GM21381 (cell line): Measurements from ENCODE around the gene UACA.
"Not testable (repeated sequence)": the region's sequence is repeated elsewhere in the genome, so short reads cannot be mapped to it uniquely, and the experiment has no call there.

ENCODE experiments used
- ATAC-seq: cut with Tn5 transposase; IDR thresholded peaks from one replicate; pipeline ENCODE4 v1.9.1; 2021; ENCODE audit warnings: mild to moderate bottlenecking, moderate library complexity; ENCODE audit not compliant: unreplicated experiment

UACA gene

DNA sequence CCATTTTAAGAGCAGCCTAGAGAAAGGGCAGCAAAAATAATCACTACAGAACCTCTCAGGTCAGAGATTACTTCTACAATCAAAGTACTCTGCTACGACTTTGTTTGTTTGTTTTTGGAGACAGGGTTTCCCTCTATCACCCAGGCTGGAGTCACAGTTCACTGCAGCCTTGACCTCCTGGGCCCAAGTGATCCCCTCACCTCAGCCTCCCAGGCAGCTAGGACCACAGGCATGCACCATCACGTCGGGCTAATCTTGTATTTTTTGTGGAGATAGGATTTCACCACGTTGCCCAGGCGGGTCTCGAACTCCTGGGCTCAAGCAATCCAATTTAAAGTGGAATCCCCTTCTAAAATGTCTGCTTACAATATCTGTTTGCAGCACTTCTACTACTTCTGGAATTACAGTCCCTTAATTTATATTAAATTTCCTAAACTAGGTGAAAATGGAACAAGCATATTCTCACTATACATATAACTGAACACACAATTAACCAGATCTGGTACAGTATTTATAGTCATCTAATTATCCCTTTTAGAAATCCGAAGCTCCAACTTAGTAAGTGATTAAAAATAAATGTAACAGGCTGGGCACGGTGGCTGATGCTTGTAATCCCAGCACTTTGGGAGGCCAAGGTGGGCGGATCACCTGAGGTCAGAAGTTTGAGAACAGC, 4.4 kb downstream of the UACA start:
- no peak for ATAC-seq

DNA sequence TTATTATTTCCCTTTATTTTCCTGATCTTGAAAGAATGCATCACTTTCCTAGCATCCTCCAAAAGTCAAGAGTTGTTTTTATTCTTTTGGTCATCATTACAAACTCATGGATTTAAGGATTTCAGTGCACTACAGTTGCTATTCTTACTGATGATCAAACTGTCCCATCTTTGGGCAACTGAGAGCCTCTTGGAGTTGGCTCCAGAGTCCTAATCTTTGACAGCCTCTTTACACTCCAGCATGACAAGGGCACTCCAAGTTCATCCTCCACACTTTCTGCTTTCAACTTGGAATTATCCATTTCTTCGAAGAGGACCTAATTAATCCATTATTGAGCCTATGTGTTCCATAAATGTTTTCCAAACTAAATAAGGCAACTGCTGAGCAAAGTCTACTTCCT, 5.7 kb downstream of the UACA start:
- no peak for ATAC-seq

DNA sequence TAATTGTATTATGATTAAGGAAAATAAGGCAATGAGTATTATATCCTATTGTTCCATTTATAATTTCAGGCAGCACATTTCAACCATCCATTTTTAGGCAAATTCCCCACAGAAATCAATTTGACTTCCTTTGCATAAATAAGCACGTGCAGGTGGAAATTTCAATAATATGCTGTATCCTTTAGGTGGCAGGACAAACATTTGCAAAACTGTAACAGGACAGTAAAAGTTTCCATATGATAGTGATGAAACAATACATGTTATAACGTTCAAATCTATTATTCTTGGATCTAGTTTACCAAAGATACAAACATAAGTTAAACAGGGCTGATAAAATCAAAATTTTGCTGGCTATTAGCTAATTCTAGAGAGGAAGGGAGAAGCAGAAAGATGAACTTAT, 8.5 kb downstream of the UACA start:
- ATAC-seq, result no peak

DNA sequence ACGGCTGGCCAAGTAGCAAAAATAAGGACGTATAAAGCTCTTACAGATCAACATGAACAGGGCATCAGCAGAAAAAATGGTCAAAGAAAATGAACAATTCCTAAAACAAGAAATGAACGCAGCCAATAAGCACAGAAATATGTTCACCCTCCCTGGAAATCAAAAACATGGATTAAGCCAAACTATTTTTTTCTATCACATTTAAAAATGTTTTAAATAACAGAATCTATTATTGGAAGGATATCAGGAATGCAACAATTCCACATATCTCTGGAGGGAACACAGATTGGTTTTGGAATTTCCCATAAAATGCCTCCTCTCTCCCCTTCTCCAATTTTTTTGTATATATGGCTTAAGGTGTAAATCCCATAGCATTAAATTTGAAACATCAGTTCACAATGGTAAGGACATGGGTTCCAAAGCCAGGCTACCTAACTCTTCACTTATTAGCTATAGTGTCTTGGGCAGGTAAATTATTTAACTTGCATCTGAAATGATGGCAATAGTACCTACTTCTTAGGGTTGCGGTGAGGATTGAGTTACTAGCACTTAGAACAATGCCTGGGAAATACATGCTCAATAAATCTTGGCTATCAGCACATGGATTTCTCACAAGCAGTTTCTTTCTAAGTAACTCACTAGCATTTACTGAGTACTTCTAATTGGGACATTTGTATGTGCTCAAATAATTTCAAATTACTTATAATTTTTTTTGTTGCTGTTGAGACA, 10.1 kb downstream of the UACA start:
- no peak for ATAC-seq

DNA sequence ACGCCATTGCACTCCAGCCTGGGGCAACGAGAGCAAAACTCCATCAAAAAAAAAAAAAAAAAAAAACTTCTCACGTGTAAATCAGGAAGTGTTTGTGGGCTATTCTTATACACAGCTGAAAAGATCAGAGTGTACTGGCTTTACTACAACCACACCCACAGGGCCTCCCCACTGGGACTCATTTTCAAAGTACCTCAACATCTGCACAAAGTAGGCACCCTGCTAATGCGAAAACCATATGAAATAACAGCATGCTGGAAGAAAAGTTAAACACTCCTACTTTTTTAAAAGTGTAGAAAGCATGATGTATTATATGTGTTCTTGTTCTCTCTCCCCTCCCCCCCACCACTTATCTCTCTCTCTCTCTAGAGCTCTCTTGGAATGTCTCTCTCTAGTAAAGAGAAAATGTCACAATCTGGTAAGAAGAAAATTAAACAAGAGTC, 11.1 kb downstream of the UACA start:
- ATAC-seq, result no peak

DNA sequence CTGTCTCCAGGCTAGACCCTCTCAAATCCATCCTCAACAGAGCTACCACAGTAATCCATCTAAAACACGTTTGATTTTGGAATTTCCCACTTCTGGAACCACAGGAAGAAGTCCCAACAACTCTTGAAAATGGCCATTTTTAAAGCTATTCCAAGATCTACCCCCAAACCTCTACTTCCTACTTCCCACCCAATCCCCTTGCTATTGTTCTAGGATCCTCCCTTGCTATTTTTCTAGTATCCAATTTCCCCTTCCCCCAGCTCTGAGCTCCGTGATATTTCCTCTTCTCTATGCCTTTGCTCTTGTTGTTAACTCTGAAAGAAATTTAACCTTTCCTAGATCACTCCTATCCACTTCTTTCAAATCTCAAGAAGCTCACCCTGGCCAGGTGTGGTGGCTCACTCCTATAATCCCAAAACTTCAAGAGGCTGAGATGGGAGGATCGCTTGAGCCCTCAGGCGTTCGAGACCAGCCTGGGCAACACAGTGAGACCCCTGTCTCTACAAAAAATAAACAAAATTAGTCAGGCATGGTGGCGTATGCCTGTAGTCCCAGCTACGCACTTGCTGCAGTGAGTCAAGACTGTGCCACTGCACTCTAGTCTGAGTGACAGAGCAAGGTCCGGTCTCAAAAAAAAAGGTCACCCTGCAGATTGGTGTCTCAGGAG, 13.0 kb downstream of the UACA start:
- ATAC-seq, result no peak

DNA sequence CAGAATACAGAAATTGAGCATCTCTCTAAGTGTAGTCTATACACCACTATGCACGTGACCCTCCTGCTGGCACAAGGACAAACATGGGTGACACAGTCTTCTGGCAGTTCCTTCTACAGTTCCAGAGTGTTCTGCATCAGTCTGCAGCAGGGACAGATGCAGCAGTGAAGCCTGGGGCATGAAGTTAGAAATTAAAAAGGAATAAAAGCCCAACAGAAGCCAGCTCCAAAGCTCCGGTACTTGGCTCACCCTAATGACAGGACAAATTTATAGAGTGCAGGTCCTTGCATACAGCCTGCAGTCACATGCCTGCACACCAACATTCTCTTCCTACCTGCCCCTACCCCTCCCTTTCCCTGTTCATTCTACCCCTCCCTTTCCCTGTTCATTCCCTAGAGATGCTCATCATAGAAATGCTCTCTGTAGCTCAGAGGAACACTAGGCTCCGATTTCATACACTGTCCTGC, 15.0 kb downstream of the UACA start:
- no peak for ATAC-seq

DNA sequence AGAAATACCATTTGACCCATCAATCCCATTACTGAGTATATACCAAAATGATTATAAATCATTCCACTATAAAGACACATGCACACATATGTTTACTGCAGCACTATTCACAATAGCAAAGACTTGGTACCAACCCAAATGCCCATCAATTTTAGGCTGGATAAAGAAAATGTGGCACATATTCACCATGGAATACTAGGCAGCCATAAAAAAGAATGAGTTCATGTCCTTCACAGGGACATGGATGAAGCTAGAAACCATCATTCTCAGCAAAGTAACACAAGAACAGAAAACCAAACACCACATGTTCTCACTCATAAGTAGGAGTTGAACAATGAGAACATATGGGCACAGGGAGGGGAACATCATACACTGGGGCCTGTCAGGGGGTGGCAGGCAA, 16.8 kb downstream of the UACA start:
- ATAC-seq, result not testable (repeated sequence)

DNA sequence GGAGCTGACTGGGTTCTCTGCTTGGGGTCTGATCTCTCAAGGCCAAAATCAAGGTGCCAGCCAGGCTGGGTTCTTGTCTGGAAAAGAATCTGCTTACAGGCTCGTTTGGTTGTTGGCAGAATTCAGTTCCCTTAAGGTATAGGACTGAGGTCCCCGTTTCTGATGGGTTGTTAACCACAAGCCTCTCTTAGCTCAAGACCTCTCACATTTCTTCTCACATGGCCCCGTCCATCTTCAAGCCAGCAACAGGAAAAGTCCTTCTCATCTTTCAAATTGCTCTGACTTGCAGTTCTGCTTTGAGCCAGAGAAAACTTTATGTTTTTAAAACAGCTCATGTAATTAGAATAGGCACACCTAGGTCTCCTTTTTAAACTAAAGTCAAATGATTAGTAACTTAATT, 20.4 kb downstream of the UACA start:
- ATAC-seq, result no peak

DNA sequence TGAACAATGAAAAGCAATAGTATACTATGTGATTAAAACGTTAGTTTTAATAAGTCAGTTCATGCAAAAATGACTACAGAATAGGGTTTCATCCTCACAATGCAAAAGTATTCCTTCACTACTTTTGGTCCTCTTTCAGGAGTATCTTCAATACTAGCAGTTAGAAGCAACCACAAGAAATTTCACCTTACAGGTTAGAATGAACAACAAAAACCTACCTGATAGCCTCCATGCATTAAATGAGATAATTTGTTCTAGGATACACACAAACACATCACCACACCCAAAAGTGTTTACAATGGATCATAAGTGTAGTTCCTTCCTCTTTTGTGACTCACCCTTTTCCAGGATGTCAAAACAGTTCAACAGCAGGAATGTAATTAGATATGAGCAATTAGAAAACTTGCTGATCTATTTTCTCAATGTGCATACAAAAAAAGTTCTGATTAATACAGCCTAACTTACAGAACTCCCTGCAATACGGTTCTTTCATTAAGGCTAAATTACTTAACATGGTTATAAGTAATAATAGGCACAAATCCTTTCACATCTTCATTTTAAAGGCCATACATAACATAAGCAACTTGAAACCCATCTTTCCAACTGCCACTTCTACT, 21.6 kb downstream of the UACA start:
- no peak for ATAC-seq

DNA sequence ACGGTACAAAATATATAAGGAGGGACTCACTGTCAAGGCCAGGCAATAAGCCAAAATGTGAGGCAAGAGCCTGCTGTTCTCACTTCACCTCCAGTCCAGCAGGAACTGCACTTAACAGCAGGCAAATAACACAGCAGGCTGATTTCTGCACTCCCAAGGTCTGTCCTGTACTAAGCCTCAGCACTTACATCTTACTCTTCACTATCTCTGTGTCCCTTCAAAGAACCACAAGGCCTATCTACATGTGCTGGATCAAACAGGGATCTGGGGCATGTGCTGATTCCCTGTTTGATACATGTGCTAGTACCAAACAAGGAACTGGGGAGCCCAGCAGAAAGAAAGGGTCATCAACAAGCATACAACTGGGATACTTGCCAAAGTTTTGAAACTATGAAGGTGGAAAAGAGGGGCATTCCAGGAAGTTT, 22.2 kb downstream of the UACA start:
- ATAC-seq, result no peak

DNA sequence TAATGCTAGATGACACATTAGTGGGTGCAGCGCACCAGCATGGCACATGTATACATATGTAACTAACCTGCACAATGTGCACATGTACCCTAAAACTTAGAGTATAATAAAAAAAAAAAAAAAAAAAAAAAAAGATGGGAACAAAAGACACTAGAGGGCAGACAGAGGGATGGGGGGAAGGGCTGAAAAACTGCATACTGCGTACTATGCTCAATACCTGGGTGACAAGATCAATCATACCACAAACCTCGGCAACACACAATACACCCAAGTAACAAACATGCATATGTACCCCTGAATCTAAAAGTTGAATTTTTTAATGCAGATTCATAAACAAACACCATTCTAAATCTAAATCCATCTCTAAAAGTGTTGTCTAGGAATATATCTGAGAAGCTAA, 28.3 kb downstream of the UACA start:
- not testable (repeated sequence) for ATAC-seq

DNA sequence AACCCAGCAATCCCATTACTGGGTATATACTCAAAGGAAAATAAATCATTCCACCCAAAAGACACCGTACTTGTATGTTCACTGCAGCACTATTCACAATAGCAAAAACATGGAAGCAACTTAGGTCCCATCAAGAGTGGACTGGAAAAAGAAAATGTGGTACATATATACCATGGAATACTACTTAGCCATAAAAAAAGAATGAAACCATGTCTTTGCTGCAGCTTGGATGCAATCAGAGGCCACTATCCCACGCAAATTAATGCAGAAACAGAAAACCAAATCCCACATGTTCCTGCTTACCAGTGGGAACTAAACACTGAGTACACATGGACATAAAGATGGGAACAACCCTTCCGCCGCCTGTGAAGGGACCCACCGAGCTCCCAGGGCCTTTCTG, 34.2 kb downstream of the UACA start:
- no peak for ATAC-seq

DNA sequence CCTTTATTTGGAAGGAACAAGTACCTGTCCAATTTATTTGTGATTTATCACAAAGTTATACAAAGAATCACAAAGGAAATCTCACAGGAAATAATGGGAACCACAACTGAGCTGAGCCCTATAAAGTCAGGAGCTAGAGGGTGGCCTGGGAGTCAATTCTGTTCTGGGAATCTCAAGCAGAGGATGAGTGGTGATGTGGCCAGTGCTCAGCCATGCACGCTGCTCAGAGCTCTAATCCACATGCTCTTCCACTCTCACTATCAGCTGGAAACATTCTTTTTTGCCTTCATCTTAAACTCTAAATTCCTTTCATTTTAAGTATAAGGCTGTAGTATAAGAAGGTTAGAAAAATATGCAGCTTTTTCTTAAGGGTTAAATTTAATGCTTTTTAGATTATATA, 36.6 kb downstream of the UACA start:
- ATAC-seq, result no peak

DNA sequence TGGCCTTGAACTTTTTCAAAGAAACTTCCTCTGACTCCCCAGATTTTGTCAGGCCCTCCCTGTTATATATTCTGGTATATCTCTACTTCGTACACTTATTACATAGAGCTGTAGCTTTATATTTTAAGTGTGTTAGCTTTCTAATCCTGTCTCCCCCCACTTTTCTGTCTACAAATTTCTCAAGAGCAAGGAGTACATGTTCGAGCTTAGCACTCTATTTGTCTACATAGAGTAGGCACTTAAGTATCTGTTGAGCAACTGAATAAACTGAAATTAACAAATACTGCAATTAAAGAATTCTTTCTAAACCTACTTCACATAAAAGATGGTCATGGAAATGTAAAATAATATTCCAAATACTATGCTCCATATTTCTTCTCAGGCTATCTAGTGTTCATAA, 39.4 kb downstream of the UACA start:
- ATAC-seq, result no peak

DNA sequence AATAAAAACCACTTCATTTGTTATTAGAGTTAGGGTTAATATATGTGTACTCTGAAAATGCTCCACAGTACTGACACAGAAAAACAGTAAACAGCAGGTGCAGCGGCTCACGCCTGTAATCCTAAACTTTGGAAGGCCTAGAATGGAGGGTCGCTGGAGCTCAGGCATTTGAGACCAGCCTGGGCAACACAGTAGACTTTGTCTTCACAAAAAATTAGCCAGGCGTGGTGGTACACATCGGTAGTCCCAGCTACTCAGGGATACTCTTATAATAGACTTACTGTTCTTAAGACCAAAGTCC, 40.3 kb downstream of the UACA start:
- no peak for ATAC-seq

DNA sequence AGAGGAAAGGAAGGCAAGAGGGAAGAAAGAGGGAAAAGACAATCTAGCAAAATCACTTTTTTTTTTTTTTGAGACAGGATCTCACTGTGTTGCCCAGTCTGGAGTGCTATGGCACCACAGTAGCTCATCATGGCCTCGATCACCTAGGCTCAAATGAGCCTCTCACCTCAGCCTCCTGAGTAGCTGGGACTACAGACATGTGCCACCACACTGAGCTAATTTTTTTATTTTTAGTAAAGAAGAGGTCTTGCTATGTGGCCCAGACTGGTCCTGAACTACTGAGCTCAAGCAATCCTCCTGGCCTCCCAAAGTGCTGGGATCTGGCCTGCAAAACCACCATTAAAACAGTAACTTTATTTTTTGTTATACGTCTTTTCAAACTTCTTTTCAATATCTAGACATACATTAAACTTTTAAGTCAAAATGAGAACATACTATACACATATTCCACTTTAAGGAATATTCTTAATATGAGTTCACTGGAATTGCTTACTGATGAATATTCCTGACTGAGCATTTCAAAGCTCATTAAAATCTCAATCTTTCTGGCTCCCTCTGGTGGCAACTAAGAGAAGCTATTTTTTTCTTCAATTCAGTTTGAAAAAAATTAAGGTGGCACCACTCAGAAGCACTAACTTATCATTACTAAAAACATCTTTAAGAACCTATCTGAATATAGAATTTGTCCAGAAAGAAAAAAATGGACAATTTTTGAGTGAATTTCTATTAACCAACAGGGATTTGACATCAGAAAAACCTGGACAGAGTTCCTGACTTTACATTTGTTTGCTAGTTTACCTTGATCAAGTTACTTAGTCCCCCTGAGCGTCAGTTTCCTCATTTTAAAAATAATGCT, 40.9 kb downstream of the UACA start:
- no peak for ATAC-seq

DNA sequence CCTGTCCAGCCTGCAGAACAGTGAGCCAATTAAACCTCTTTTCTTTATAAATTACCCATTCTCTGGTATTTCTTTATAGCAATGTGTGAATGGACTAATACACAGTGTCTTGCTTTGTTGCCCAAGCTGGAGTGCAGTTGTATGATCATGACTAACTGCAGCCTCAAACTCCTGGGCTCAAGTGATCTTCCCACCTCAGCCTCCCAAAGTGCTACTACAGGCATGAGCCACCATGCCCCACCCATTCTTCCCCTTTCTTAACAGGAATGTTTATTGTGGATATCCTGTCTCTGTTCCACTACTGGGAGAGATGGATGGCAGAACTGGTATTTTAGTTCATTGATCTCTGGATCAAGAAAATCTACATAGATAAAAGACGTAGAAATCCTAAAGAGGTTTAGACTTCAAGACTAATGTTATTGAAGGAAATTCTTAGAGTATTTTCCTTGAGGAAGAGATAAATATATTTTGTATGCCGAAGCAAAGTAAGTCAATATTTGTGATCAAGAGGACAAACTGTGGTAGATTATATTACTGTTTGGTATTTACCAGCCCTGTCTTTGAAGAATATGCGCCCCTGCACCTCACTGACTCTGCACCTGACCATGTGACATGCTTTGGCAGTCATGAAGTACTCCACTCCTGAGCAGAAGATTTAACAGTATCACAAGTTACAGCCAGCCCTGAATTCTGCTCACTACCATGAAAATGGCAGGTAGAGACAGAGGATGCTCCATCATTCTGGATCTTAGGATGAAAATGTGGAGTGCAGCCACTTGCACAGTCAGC, 42.9 kb downstream of the UACA start:
- no peak for ATAC-seq

DNA sequence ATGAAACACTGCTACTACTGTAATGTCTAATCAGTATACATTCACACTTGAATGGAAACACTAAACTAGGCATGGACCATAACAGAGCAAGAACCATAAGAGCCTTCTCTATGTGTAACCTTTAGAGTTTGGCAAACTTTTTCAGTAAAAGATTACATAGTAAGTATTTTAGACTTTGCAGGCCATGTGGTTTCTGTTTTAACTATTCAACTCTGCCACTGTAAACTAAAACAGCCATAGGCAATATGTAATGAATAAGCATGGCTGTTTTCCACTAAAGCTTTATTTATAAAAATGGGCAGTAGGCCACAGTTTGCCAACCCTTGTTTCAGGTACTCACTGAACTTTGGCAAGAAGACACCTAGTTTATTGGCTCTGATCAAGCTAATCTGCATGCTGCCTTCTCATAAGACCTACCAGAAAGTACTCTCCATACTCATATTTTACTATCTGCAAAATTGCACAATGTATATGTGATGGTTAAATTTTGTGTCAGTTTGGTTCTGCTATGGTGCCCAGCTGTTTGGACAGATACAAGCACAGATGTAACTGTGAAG, 46.0 kb downstream of the UACA start:
- no peak for ATAC-seq
